ENCODE results near the gene ARSB.
A peak's percentile ranks its signal among the peaks of the same experiment; 100 is the strongest.

DNA sequence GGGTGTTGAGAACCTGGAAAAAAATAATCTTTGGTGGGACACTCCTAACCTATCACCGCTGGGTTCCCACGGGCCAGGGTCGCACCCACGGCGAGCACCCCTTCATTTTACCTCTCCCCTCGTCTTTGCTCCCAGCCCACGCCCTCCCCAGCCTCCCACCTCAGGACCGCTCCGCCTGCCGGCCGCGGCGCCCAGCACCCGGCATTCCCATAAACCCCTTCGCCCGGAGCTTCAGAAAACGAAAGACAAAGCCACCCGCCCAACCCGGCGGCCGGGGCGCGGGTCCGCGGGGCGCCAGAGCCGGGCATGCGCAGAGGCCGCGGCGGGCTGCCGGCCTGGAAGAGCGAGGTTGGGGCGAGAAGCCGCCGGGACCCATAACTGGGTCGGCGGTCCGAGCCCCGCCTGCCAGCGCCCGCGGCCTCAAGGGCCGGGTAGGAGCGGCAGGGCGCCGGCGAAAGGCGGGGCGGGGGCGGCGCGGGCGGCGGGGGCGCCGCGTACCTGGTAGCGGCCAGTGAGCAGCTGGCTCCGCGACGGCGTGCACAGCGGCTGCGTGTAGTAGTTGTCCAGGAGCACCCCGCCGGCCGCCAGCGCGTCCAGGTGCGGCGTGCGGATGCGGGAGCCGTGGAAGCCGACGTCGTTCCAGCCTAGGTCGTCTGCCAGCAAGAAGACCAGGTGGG is 533 bp downstream of the ARSB start:
- TF ChIP-seq, protein P1, sequence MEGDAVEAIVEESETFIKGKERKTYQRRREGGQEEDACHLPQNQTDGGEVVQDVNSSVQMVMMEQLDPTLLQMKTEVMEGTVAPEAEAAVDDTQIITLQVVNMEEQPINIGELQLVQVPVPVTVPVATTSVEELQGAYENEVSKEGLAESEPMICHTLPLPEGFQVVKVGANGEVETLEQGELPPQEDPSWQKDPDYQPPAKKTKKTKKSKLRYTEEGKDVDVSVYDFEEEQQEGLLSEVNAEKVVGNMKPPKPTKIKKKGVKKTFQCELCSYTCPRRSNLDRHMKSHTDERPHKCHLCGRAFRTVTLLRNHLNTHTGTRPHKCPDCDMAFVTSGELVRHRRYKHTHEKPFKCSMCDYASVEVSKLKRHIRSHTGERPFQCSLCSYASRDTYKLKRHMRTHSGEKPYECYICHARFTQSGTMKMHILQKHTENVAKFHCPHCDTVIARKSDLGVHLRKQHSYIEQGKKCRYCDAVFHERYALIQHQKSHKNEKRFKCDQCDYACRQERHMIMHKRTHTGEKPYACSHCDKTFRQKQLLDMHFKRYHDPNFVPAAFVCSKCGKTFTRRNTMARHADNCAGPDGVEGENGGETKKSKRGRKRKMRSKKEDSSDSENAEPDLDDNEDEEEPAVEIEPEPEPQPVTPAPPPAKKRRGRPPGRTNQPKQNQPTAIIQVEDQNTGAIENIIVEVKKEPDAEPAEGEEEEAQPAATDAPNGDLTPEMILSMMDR (IDR thresholded peaks at IDR 0.05), result peak in 5 of 7 experiments; percentile 22 to 46 (median 39)
- TF ChIP-seq POLR2A (IDR thresholded peaks at IDR 0.05) (no peak), POLR2AphosphoS5 (IDR thresholded peaks at IDR 0.05) (peak; percentile 31 to 57 (median 55))
